OCI-LY1 (cell line): Measurements from ENCODE around the gene CELF2.

Source experiments
- H2AFZ ChIP-seq: fragments of 200-600 bp; sonication (generic), shearing (Covaris generic); 2 replicates; pipeline ENCODE4 v1.6.0; 2014; ENCODE audit warnings: antibody characterized with exemption, mild to moderate bottlenecking, low read length
- H3F3A ChIP-seq: fragments of 200-600 bp; sonication (generic), shearing (Covaris generic); 2 replicates; pipeline ENCODE4 v1.6.0; 2014; ENCODE audit warnings: mild to moderate bottlenecking, antibody characterized with exemption, low read length, moderate library complexity; ENCODE audit not compliant: insufficient read depth
- H3K27ac ChIP-seq: fragments of 200-600 bp; sonication (generic); 2 replicates; pipeline ENCODE4 v1.5.1; 2014; ENCODE audit warnings: low read length, mixed run types, mild to moderate bottlenecking, low read depth; ENCODE audit not compliant: poor library complexity, severe bottlenecking
- H3K27me3 ChIP-seq: fragments of 200-600 bp; sonication (generic); 2 replicates; pipeline ENCODE4 v1.6.0; 2014; ENCODE audit warnings: antibody characterized with exemption, mild to moderate bottlenecking, low read length, moderate library complexity; ENCODE audit not compliant: insufficient read depth
- H3K36me3 ChIP-seq: fragments of 200-600 bp; sonication (generic); 2 replicates; pipeline ENCODE4 v1.6.1; 2014; ENCODE audit warnings: mild to moderate bottlenecking, antibody characterized with exemption, low read length, moderate library complexity, mixed read lengths; ENCODE audit not compliant: insufficient read depth
- H3K4me1 ChIP-seq: fragments of 200-600 bp; sonication (generic); 2 replicates; pipeline ENCODE4 v1.5.1; 2014; ENCODE audit warnings: mild to moderate bottlenecking, low read length, moderate library complexity; ENCODE audit not compliant: insufficient read depth, severe bottlenecking
- H3K4me2 ChIP-seq: fragments of 200-600 bp; sonication (generic), shearing (Covaris generic); 2 replicates; pipeline ENCODE4 v1.6.1; 2014; ENCODE audit warnings: low read length
- H3K4me3 ChIP-seq: fragments of 200-600 bp; sonication (generic); 2 replicates; pipeline ENCODE4 v1.5.1; 2014; ENCODE audit warnings: low read length, low read depth, mild to moderate bottlenecking, mixed read lengths; ENCODE audit not compliant: poor library complexity, severe bottlenecking
- H3K79me2 ChIP-seq: fragments of 200-600 bp; shearing (Covaris generic); 2 replicates; pipeline ENCODE4 v1.6.1; 2016; ENCODE audit warnings: mixed run types, low read length, mixed read lengths; ENCODE audit not compliant: insufficient read depth
- H3K9ac ChIP-seq: fragments of 200-600 bp; sonication (generic), shearing (Covaris generic); 2 replicates; pipeline ENCODE4 v1.6.1; 2014; ENCODE audit warnings: mild to moderate bottlenecking, low read length, mixed read lengths
- H3K9me2 ChIP-seq: fragments of 200-600 bp; sonication (generic), shearing (Covaris generic); 2 replicates; pipeline ENCODE4 v1.6.1; 2014; ENCODE audit warnings: low read depth, mild to moderate bottlenecking, low read length, mixed read lengths
- H3K9me3 ChIP-seq: fragments of 200-600 bp; shearing (Covaris generic); 2 replicates; pipeline ENCODE4 v1.6.1; 2014; ENCODE audit warnings: low read length, mixed read lengths
- H4K20me1 ChIP-seq: fragments of 200-600 bp; sonication (generic), shearing (Covaris generic); 2 replicates; pipeline ENCODE4 v1.6.0; 2016; ENCODE audit warnings: mild to moderate bottlenecking, low read length; ENCODE audit not compliant: insufficient read depth
- EZH2 ChIP-seq: fragments of 200-600 bp; sonication (generic), shearing (Covaris generic); IDR thresholded peaks from 2 replicates; pipeline ENCODE4 v1.8.0; 2017; ENCODE audit warnings: borderline replicate concordance, mixed run types, mild to moderate bottlenecking, antibody characterized with exemption, low read length, moderate library complexity, mixed read lengths
- TF ChIP-seq, protein P1 (sequence below): fragments of 200-600 bp; sonication (generic), shearing (Covaris generic); IDR thresholded peaks from 2 replicates; pipeline ENCODE4 v1.5.1; 2017; ENCODE audit warnings: mild to moderate bottlenecking, antibody characterized with exemption, low read length, moderate library complexity, mixed read lengths

CELF2 gene

GRCh38 chr10:11201911-11202310, 184.2 kb downstream of the CELF2 start:
- H3K9me3 ChIP-seq: no peaks in the 10 kb centered on the region
- H4K20me1 ChIP-seq: no peaks in the 10 kb centered on the region
- no peaks in the 10 kb centered on the region for H3K4me1 ChIP-seq
- no peak overlapping the region for H2AFZ ChIP-seq
- no peak overlapping the region for H3K27ac ChIP-seq
- no peaks in the 10 kb centered on the region for H3K9me2 ChIP-seq
- no peak overlapping the region for H3K4me3 ChIP-seq
- no peaks in the 10 kb centered on the region for H3F3A ChIP-seq
- H3K27me3 ChIP-seq: no peaks in the 10 kb centered on the region
- H3K79me2 ChIP-seq: no peaks in the 10 kb centered on the region
- H3K4me2 ChIP-seq: no peak overlapping the region
- TF ChIP-seq EZH2: no peak
- TF ChIP-seq, protein P1, sequence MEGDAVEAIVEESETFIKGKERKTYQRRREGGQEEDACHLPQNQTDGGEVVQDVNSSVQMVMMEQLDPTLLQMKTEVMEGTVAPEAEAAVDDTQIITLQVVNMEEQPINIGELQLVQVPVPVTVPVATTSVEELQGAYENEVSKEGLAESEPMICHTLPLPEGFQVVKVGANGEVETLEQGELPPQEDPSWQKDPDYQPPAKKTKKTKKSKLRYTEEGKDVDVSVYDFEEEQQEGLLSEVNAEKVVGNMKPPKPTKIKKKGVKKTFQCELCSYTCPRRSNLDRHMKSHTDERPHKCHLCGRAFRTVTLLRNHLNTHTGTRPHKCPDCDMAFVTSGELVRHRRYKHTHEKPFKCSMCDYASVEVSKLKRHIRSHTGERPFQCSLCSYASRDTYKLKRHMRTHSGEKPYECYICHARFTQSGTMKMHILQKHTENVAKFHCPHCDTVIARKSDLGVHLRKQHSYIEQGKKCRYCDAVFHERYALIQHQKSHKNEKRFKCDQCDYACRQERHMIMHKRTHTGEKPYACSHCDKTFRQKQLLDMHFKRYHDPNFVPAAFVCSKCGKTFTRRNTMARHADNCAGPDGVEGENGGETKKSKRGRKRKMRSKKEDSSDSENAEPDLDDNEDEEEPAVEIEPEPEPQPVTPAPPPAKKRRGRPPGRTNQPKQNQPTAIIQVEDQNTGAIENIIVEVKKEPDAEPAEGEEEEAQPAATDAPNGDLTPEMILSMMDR: no peak
- H3K9ac ChIP-seq: no peak overlapping the region
- H3K36me3 ChIP-seq: no peaks in the 10 kb centered on the region

DNA sequence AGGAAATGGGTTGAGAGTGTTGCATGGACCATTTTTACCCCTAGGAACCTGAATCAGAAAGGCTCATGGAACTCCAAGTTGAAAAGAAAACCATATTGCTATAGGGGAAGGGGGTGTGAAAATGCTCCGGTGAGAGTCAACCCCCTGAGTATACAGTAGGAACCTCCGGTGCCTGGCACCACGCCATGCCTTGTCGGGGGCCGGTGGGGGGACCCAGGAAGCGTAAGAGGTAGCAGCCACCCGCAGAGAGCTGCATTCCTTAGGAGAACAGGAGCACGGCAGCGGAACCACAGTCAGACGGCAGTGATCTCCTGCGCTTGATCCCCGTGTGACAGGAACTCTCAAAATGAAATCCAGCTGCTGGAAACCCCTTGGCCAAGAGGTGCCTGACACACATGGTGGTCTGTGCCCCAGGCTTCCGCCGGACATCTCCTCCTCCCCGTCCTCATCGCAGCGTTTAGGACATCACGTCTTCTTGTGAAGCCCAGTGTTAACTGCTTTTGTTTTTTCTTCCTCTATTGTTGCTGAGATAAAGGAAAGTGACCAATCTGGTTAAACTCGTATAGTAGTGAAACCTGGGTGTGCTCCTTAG, 186.8 kb downstream of the CELF2 start:
- H3K4me2 ChIP-seq: no peak overlapping the region
- H3K9me3 ChIP-seq: no peaks in the 10 kb centered on the region
- no peaks in the 10 kb centered on the region for H4K20me1 ChIP-seq
- no peaks in the 10 kb centered on the region for H3K36me3 ChIP-seq
- H3F3A ChIP-seq: no peaks in the 10 kb centered on the region
- H3K9ac ChIP-seq: no peak overlapping the region
- H3K4me3 ChIP-seq: no peak overlapping the region
- no peak overlapping the region for H3K27ac ChIP-seq
- no peaks in the 10 kb centered on the region for H3K9me2 ChIP-seq
- no peaks in the 10 kb centered on the region for H3K4me1 ChIP-seq
- no peak for TF ChIP-seq EZH2
- TF ChIP-seq, protein P1: no peak
- H3K79me2 ChIP-seq: no peaks in the 10 kb centered on the region
- no peaks in the 10 kb centered on the region for H3K27me3 ChIP-seq
- H2AFZ ChIP-seq: no peak overlapping the region

- H3F3A ChIP-seq: no peaks in the 10 kb centered on the region
- no peak overlapping the region for H2AFZ ChIP-seq
- H3K4me2 ChIP-seq: no peak overlapping the region
- H3K79me2 ChIP-seq: no peaks in the 10 kb centered on the region
- H4K20me1 ChIP-seq: no peaks in the 10 kb centered on the region
- TF ChIP-seq, protein P1: no peak
- no peak for TF ChIP-seq EZH2
- no peak overlapping the region for H3K9ac ChIP-seq
- H3K36me3 ChIP-seq: no peaks in the 10 kb centered on the region
- H3K4me3 ChIP-seq: no peak overlapping the region
- H3K9me2 ChIP-seq: no peaks in the 10 kb centered on the region
- no peaks in the 10 kb centered on the region for H3K27me3 ChIP-seq
- no peaks in the 10 kb centered on the region for H3K4me1 ChIP-seq
- no peaks in the 10 kb centered on the region for H3K9me3 ChIP-seq
- H3K27ac ChIP-seq: no peak overlapping the region
Observed at GRCh38 chr10:11205030-11205772, 187.5 kb downstream of the CELF2 start.
